Measurements from ENCODE around the gene ITPR1.

Gene ITPR1

GRCh38 chr3:4478261-4478660 is 14.9 kb upstream of the ITPR1 start:
- Histone ChIP-seq H3K27ac (ENCODE audit: insufficient read depth in 1 of 2, low read depth in 1 of 2, low read length in 2 of 2, poor library complexity in 1 of 2, severe bottlenecking in 2 of 2) (no peak overlapping the region), H3K4me3 (ENCODE audit: control insufficient read depth in 1 of 7, extremely low read depth in 1 of 7, insufficient read depth in 4 of 7, low read depth in 2 of 7, low read length in 6 of 7) (no peak overlapping the region), H3K36me3 (ENCODE audit: control insufficient read depth in 4 of 4, insufficient read depth in 4 of 4, low read length in 3 of 4) (no peaks in the 10 kb centered on the region), H3K9me3 (ENCODE audit: control extremely low read depth in 1 of 5, control insufficient read depth in 4 of 5, insufficient read depth in 2 of 5, low read depth in 1 of 5, low read length in 4 of 5) (no peaks in the 10 kb centered on the region), H3K27me3 (replicated peaks in 2 of 5; ENCODE audit: control insufficient read depth in 4 of 5, insufficient read depth in 5 of 5, low read length in 4 of 5) (no peaks in the 10 kb centered on the region), H3K4me1 (ENCODE audit: control extremely low read depth in 1 of 4, control insufficient read depth in 4 of 4, insufficient read depth in 4 of 4, low read length in 3 of 4) (peaks cover 2 to 49% (median 15%) of the 10 kb centered on the region in 4 experiments)
- POLR2A ChIA-PET = no interaction called here
- peak in 2 of 3 donors; percentile 34 to 52 for DNase-seq
- CTCF ChIA-PET = no interaction called here
- WGBS (ENCODE audit: insufficient coverage) = 43% methylated on average over 3 of the region's 3 CpGs

DNA sequence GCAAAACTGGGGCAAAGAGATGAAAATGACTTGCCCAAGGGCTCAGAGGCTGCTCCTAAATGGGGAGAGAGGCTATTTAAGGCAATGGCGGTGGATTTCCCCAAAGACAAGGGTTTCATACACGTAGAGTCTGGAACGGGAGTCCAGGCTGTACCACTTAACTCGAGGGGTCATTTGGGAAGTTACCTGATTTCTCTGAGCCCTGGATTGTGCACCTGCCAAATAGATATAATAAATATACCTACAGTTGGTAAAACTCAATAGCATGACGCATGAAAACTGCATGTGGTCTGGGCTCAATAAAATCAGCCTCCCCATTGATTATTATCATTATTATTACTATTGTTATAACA is 1.3 kb upstream of the ITPR1 start:
- ChIA-PET CTCF (interaction anchor here (1.0 to 2.1 kb wide), 6 partner anchors 17 to 142 kb away, joined by 3 to 11 read pairs (median 6); no protein-coding TSS in a partner anchor), POLR2A (interaction anchor here (1.4 to 3.3 kb wide), 2 partner anchors 16 to 17 kb away, joined by 3 to 19 read pairs; no protein-coding TSS in a partner anchor)
- H3K4me3 ChIP-seq (ENCODE audit: control insufficient read depth in 1 of 7, extremely low read depth in 1 of 7, insufficient read depth in 4 of 7, low read depth in 2 of 7, low read length in 6 of 7) = peak overlapping the region; percentile 83 to 97 (median 95)
- no peaks in the 10 kb centered on the region for H3K36me3 ChIP-seq (ENCODE audit: control insufficient read depth in 4 of 4, insufficient read depth in 4 of 4, low read length in 3 of 4)
- whole genome bisulfite sequencing (ENCODE audit: insufficient coverage) = 80% methylated on average over 1 of the region's 5 CpGs
- peak overlapping the region in 1 of 2 experiments; percentile 95 for H3K27ac ChIP-seq (ENCODE audit: insufficient read depth in 1 of 2, low read depth in 1 of 2, low read length in 2 of 2, poor library complexity in 1 of 2, severe bottlenecking in 2 of 2)
- no peaks in the 10 kb centered on the region for H3K27me3 ChIP-seq (replicated peaks in 2 of 5; ENCODE audit: control insufficient read depth in 4 of 5, insufficient read depth in 5 of 5, low read length in 4 of 5)
- DNase-seq = no peak
- no peaks in the 10 kb centered on the region for H3K9me3 ChIP-seq (ENCODE audit: control extremely low read depth in 1 of 5, control insufficient read depth in 4 of 5, insufficient read depth in 2 of 5, low read depth in 1 of 5, low read length in 4 of 5)
- peaks cover 22 to 42% (median 35%) of the 10 kb centered on the region in 4 experiments for H3K4me1 ChIP-seq (ENCODE audit: control extremely low read depth in 1 of 4, control insufficient read depth in 4 of 4, insufficient read depth in 4 of 4, low read length in 3 of 4)

DNA sequence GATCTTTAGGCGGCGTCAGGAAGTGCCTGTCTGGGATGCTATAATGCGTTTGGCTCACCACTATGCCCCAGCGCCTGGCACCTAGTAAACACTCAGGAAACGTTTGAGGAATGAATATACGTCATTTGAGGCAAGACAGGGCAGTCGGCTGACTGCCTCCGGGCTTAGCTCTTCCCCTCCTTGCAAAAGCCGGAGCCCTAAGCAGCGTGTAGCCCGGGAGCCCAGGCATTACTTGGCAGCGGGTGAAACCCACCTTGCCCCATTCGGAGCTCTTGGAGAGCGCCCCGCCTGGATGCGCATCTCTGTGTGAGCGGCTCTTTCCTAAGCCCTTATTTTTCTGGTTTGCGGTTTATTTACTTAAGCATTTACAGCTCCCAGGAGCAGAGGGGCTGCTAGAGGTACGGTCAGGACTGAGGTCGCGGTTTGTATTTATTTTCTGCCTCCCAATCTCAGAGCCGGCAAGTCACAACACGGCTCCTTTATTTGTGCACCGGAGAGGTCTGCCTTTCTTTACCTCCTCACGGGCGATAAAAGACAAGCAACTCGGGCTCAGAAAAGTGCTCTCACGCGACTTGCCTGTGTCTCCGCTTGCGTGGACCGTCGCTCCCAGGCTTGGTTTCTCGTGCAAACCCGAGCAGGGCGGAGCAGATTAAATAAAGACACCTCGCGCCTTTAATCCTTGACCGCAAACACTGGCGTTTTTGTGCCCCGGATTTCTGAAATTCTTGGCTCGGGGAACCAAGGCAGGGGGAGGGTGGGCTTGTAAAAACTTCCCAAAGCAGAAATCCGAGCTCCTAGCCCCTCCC is 737 bp upstream of the ITPR1 start:
- CTCF ChIA-PET = interaction anchor here (1.0 to 3.3 kb wide), 14 partner anchors 12 to 142 kb away, joined by 3 to 23 read pairs (median 6); no protein-coding TSS in a partner anchor
- H3K27me3 ChIP-seq (replicated peaks in 2 of 5; ENCODE audit: control insufficient read depth in 4 of 5, insufficient read depth in 5 of 5, low read length in 4 of 5) = no peaks in the 10 kb centered on the region
- POLR2A ChIA-PET = interaction anchor here (0.6 to 3.8 kb wide), 13 partner anchors 12 to 162 kb away, joined by 3 to 41 read pairs (median 8); partner anchors contain the start of gene SUMF1
- WGBS (ENCODE audit: insufficient coverage) = 0% methylated on average over 41 of the region's 43 CpGs
- H3K27ac ChIP-seq (ENCODE audit: insufficient read depth in 1 of 2, low read depth in 1 of 2, low read length in 2 of 2, poor library complexity in 1 of 2, severe bottlenecking in 2 of 2) = peak overlapping the region; percentile 52 to 95
- peak; percentile 67 to 74 (median 71) for DNase-seq
- H3K4me3 ChIP-seq (ENCODE audit: control insufficient read depth in 1 of 7, extremely low read depth in 1 of 7, insufficient read depth in 4 of 7, low read depth in 2 of 7, low read length in 6 of 7) = peak overlapping the region; percentile 83 to 97 (median 95)
- H3K9me3 ChIP-seq (ENCODE audit: control extremely low read depth in 1 of 5, control insufficient read depth in 4 of 5, insufficient read depth in 2 of 5, low read depth in 1 of 5, low read length in 4 of 5) = no peaks in the 10 kb centered on the region
- peaks cover 0 to 4% (median under 1%) of the 10 kb centered on the region in 4 experiments for H3K36me3 ChIP-seq (ENCODE audit: control insufficient read depth in 4 of 4, insufficient read depth in 4 of 4, low read length in 3 of 4)
- peaks cover 22 to 42% (median 37%) of the 10 kb centered on the region in 4 experiments for H3K4me1 ChIP-seq (ENCODE audit: control extremely low read depth in 1 of 4, control insufficient read depth in 4 of 4, insufficient read depth in 4 of 4, low read length in 3 of 4)

GRCh38 chr3:4493941-4494894 is 1.1 kb downstream of the ITPR1 start:
- peaks cover 22 to 42% (median 37%) of the 10 kb centered on the region in 4 experiments for H3K4me1 ChIP-seq (ENCODE audit: control extremely low read depth in 1 of 4, control insufficient read depth in 4 of 4, insufficient read depth in 4 of 4, low read length in 3 of 4)
- no peaks in the 10 kb centered on the region for H3K27me3 ChIP-seq (replicated peaks in 2 of 5; ENCODE audit: control insufficient read depth in 4 of 5, insufficient read depth in 5 of 5, low read length in 4 of 5)
- no peaks in the 10 kb centered on the region for H3K9me3 ChIP-seq (ENCODE audit: control extremely low read depth in 1 of 5, control insufficient read depth in 4 of 5, insufficient read depth in 2 of 5, low read depth in 1 of 5, low read length in 4 of 5)
- POLR2A ChIA-PET = interaction anchor here (0.7 to 3.8 kb wide), 15 partner anchors 10 to 143 kb away, joined by 3 to 41 read pairs (median 7); partner anchors contain the start of gene SUMF1
- 0% methylated on average over 24 of the region's 28 CpGs for WGBS (ENCODE audit: insufficient coverage)
- CTCF ChIA-PET = interaction anchor here (0.7 to 3.3 kb wide), 23 partner anchors 11 to 153 kb away, joined by 3 to 23 read pairs (median 5); no protein-coding TSS in a partner anchor
- peaks cover 3 to 15% (median 10%) of the 10 kb centered on the region in 4 experiments for H3K36me3 ChIP-seq (ENCODE audit: control insufficient read depth in 4 of 4, insufficient read depth in 4 of 4, low read length in 3 of 4)
- peak overlapping the region; percentile 83 to 97 (median 95) for H3K4me3 ChIP-seq (ENCODE audit: control insufficient read depth in 1 of 7, extremely low read depth in 1 of 7, insufficient read depth in 4 of 7, low read depth in 2 of 7, low read length in 6 of 7)
- DNase-seq = peak in 1 of 3 donors; percentile 15
- peak overlapping the region; percentile 92 to 95 for H3K27ac ChIP-seq (ENCODE audit: insufficient read depth in 1 of 2, low read depth in 1 of 2, low read length in 2 of 2, poor library complexity in 1 of 2, severe bottlenecking in 2 of 2)

DNA sequence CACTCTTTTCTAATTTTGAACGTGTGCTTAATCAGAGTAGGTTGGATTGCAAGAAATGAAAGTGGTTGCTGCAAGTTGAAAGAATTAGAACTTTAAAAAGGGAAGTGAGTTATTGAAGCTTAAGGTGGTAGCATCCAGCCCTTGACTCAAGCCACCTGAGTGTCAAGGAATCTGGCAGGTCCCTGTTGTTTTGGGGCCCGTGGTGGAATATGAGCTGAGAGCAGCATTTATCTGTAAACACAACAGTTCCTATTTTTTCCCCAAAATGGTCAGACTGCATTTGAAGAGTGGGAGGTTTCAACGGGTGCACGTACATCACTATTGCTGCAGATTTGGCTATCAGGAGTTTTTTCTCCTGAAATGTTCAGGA is 1.7 kb downstream of the ITPR1 start:
- peak in 2 of 3 donors; percentile 65 to 78 for DNase-seq
- POLR2A ChIA-PET = interaction anchor here (0.7 to 3.8 kb wide), 8 partner anchors 9 to 96 kb away, joined by 3 to 41 read pairs (median 3); partner anchors contain the start of gene SUMF1
- H3K36me3 ChIP-seq (ENCODE audit: control insufficient read depth in 4 of 4, insufficient read depth in 4 of 4, low read length in 3 of 4) = peaks cover 3 to 20% (median 14%) of the 10 kb centered on the region in 4 experiments
- no peaks in the 10 kb centered on the region for H3K27me3 ChIP-seq (replicated peaks in 2 of 5; ENCODE audit: control insufficient read depth in 4 of 5, insufficient read depth in 5 of 5, low read length in 4 of 5)
- CTCF ChIA-PET = interaction anchor here (0.7 to 3.3 kb wide), 15 partner anchors 10 to 138 kb away, joined by 3 to 23 read pairs (median 5); no protein-coding TSS in a partner anchor
- no peaks in the 10 kb centered on the region for H3K9me3 ChIP-seq (ENCODE audit: control extremely low read depth in 1 of 5, control insufficient read depth in 4 of 5, insufficient read depth in 2 of 5, low read depth in 1 of 5, low read length in 4 of 5)
- peak overlapping the region; percentile 92 to 95 for H3K27ac ChIP-seq (ENCODE audit: insufficient read depth in 1 of 2, low read depth in 1 of 2, low read length in 2 of 2, poor library complexity in 1 of 2, severe bottlenecking in 2 of 2)
- WGBS (ENCODE audit: insufficient coverage) = 0% methylated on average over 1 of the region's 4 CpGs
- H3K4me3 ChIP-seq (ENCODE audit: control insufficient read depth in 1 of 7, extremely low read depth in 1 of 7, insufficient read depth in 4 of 7, low read depth in 2 of 7, low read length in 6 of 7) = peak overlapping the region; percentile 83 to 97 (median 95)
- H3K4me1 ChIP-seq (ENCODE audit: control extremely low read depth in 1 of 4, control insufficient read depth in 4 of 4, insufficient read depth in 4 of 4, low read length in 3 of 4) = peaks cover 22 to 42% (median 37%) of the 10 kb centered on the region in 4 experiments

GRCh38 chr3:4495294-4496086 is 2.3 kb downstream of the ITPR1 start:
- H3K36me3 ChIP-seq (ENCODE audit: control insufficient read depth in 4 of 4, insufficient read depth in 4 of 4, low read length in 3 of 4) = peaks cover 3 to 26% (median 20%) of the 10 kb centered on the region in 4 experiments
- ChIA-PET POLR2A (interaction anchor here (0.6 to 3.8 kb wide), 9 partner anchors 9 to 480 kb away, joined by 3 to 41 read pairs (median 3); partner anchors contain the start of gene SUMF1), CTCF (interaction anchor here (0.7 to 3.3 kb wide), 12 partner anchors 10 to 89 kb away, joined by 3 to 23 read pairs (median 4); no protein-coding TSS in a partner anchor)
- peak overlapping the region; percentile 92 to 95 for H3K27ac ChIP-seq (ENCODE audit: insufficient read depth in 1 of 2, low read depth in 1 of 2, low read length in 2 of 2, poor library complexity in 1 of 2, severe bottlenecking in 2 of 2)
- H3K4me3 ChIP-seq (ENCODE audit: control insufficient read depth in 1 of 7, extremely low read depth in 1 of 7, insufficient read depth in 4 of 7, low read depth in 2 of 7, low read length in 6 of 7) = peak overlapping the region in 6 of 7 experiments; percentile 83 to 97 (median 92)
- H3K9me3 ChIP-seq (ENCODE audit: control extremely low read depth in 1 of 5, control insufficient read depth in 4 of 5, insufficient read depth in 2 of 5, low read depth in 1 of 5, low read length in 4 of 5) = no peaks in the 10 kb centered on the region
- 34% methylated on average over 3 of the region's 3 CpGs for WGBS (ENCODE audit: insufficient coverage)
- H3K4me1 ChIP-seq (ENCODE audit: control extremely low read depth in 1 of 4, control insufficient read depth in 4 of 4, insufficient read depth in 4 of 4, low read length in 3 of 4) = peaks cover 22 to 42% (median 37%) of the 10 kb centered on the region in 4 experiments
- DNase-seq = peak; percentile 67 to 88 (median 81)
- H3K27me3 ChIP-seq (replicated peaks in 2 of 5; ENCODE audit: control insufficient read depth in 4 of 5, insufficient read depth in 5 of 5, low read length in 4 of 5) = no peaks in the 10 kb centered on the region
